ENCODE data around the gene ADAMTS2.

ADAMTS2 gene

GRCh38 chr5:179254638-179255271 is 90.5 kb downstream of the ADAMTS2 start:
- no peak for DNase-seq (ENCODE audit: low read depth)

GRCh38 chr5:179253730-179254129 is 91.5 kb downstream of the ADAMTS2 start:
- no peak for DNase-seq (ENCODE audit: low read depth)

- no peak for DNase-seq (ENCODE audit: low read depth)
Measured at GRCh38 chr5:179251276-179251969, 93.8 kb downstream of the ADAMTS2 start.

- no peak for DNase-seq (ENCODE audit: low read depth)
Measured at GRCh38 chr5:179250561-179251225, 94.6 kb downstream of the ADAMTS2 start.

GRCh38 chr5:179246227-179246626 is 99.0 kb downstream of the ADAMTS2 start:
- no peak for DNase-seq (ENCODE audit: low read depth)

GRCh38 chr5:179245031-179245430 is 100.2 kb downstream of the ADAMTS2 start:
- no peak for DNase-seq (ENCODE audit: low read depth)

- DNase-seq (ENCODE audit: low read depth), result no peak
Measured at GRCh38 chr5:179244044-179244443, 101.2 kb downstream of the ADAMTS2 start.

- DNase-seq (ENCODE audit: low read depth), result peak; percentile 76
Measured at GRCh38 chr5:179243333-179243732, 101.9 kb downstream of the ADAMTS2 start.

- DNase-seq (ENCODE audit: low read depth), result no peak
Measured at GRCh38 chr5:179242676-179243075, 102.6 kb downstream of the ADAMTS2 start.

- no peak for DNase-seq (ENCODE audit: low read depth)
Measured at GRCh38 chr5:179241764-179242370, 103.4 kb downstream of the ADAMTS2 start.

- DNase-seq (ENCODE audit: low read depth), result no peak
Measured at GRCh38 chr5:179241175-179241574, 104.1 kb downstream of the ADAMTS2 start.

- DNase-seq (ENCODE audit: low read depth), result no peak
Measured at GRCh38 chr5:179240561-179240960, 104.7 kb downstream of the ADAMTS2 start.

- no peak for DNase-seq (ENCODE audit: low read depth)
Measured at GRCh38 chr5:179239256-179240135, 105.8 kb downstream of the ADAMTS2 start.

GRCh38 chr5:179238628-179238970 is 106.7 kb downstream of the ADAMTS2 start:
- DNase-seq (ENCODE audit: low read depth), result no peak

GRCh38 chr5:179237770-179238627 is 107.3 kb downstream of the ADAMTS2 start:
- no peak for DNase-seq (ENCODE audit: low read depth)

GRCh38 chr5:179235416-179236400 is 109.6 kb downstream of the ADAMTS2 start:
- DNase-seq (ENCODE audit: low read depth), result no peak

GRCh38 chr5:179234563-179235135 is 110.6 kb downstream of the ADAMTS2 start:
- no peak for DNase-seq (ENCODE audit: low read depth)

GRCh38 chr5:179233909-179234562 is 111.2 kb downstream of the ADAMTS2 start:
- DNase-seq (ENCODE audit: low read depth), result no peak

Measured in ELR (cell line).